Hepatocyte (in vitro differentiated cells): Measurements from ENCODE around the gene TNNC2. TPM values are rescaled to one million over a fixed set of nuclear protein-coding genes. Genes with fewer than 3 reads are reported as not detected.

Experiments
- DNase-seq: peaks from one replicate; pipeline ENCODE4 v3.0.0-alpha.2; 2016; ENCODE audit warnings: low spot score
- H2AFZ ChIP-seq: fragments of 200-600 bp; sonication (generic); 2 replicates; pipeline ENCODE4 v1.6.0; 2016; ENCODE audit warnings: antibody characterized with exemption, mild to moderate bottlenecking
- H3K27ac ChIP-seq: fragments of 200-600 bp; sonication (generic); 2 replicates; pipeline ENCODE4 v1.5.1; 2016; ENCODE audit warnings: mild to moderate bottlenecking
- H3K27me3 ChIP-seq: fragments of 200-600 bp; sonication (generic); 2 replicates; pipeline ENCODE4 v1.6.1; 2016
- H3K36me3 ChIP-seq: fragments of 200-600 bp; sonication (generic); replicated peaks from 2 replicates; pipeline ENCODE4 v1.5.1; 2016; ENCODE audit warnings: low read depth; ENCODE audit not compliant: insufficient read depth
- H3K4me1 ChIP-seq: fragments of 200-600 bp; sonication (generic); 2 replicates; pipeline ENCODE4 v1.5.1; 2016; ENCODE audit warnings: mild to moderate bottlenecking, moderate library complexity; ENCODE audit not compliant: insufficient read depth
- H3K4me2 ChIP-seq: fragments of 200-600 bp; sonication (generic); 2 replicates; pipeline ENCODE4 v1.6.0; 2016
- H3K4me3 ChIP-seq: fragments of 200-600 bp; sonication (generic); 2 replicates; pipeline ENCODE4 v1.5.1; 2016; ENCODE audit warnings: mild to moderate bottlenecking
- H3K79me2 ChIP-seq: fragments of 200-600 bp; sonication (generic); 2 replicates; pipeline ENCODE4 v1.6.0; 2017; ENCODE audit warnings: mild to moderate bottlenecking
- H3K9me2 ChIP-seq: fragments of 200-600 bp; sonication (generic); replicated peaks from 2 replicates; pipeline ENCODE4 v1.6.0; 2017; ENCODE audit warnings: mild to moderate bottlenecking; ENCODE audit not compliant: insufficient read depth
- H3K9me3 ChIP-seq: fragments of 200-600 bp; sonication (generic); 2 replicates; pipeline ENCODE4 v1.5.1; 2016; ENCODE audit warnings: low read depth, mild to moderate bottlenecking
- H4K20me1 ChIP-seq: fragments of 200-600 bp; sonication (generic); 2 replicates; pipeline ENCODE4 v1.6.0; 2016; ENCODE audit warnings: mild to moderate bottlenecking; ENCODE audit not compliant: insufficient read depth, poor library complexity, severe bottlenecking
- EZH2 ChIP-seq: fragments of 200-600 bp; sonication (generic); IDR thresholded peaks from 2 replicates; pipeline ENCODE4 v1.6.1; 2016; ENCODE audit warnings: antibody characterized with exemption, mild to moderate bottlenecking, borderline replicate concordance
- EZH2phosphoT487 ChIP-seq: fragments of 200-600 bp; sonication (generic); IDR thresholded peaks from one replicate; pipeline ENCODE4 v1.6.1; 2018; ENCODE audit warnings: antibody characterized with exemption, mild to moderate bottlenecking, low read depth, moderate library complexity; ENCODE audit not compliant: unreplicated experiment, severe bottlenecking
- WGBS: methylation state at CpG from one replicate; pipeline ENCODE4 v1.1.6; 2016; ENCODE audit warnings: low lambda C conversion rate; ENCODE audit errors: missing lambda C conversion rate; 5-methylcytosine and 5-hydroxymethylcytosine counted together
- polyA plus RNA-seq: library from polyadenylated mRNA; unstranded; fragments of >200 nt; fragmentation: Nextera tagmentation; extraction: Ambion mirVana; gene quantifications from 2 replicates; pipeline ENCODE4 v1.2.1, GENCODE V29; 2016
- total RNA-seq: library from RNA; depleted of rRNA; stranded (reverse); fragments of >200 nt; gene quantifications from 2 replicates; pipeline ENCODE4 v1.2.3, GENCODE V29; 2014
- TF ChIP-seq, protein P1 (sequence below): fragments of 200-600 bp; sonication (generic); IDR thresholded peaks from 2 replicates; pipeline ENCODE4 v1.5.1; 2016; ENCODE audit warnings: antibody characterized with exemption, mild to moderate bottlenecking; ENCODE audit not compliant: poor library complexity

The TNNC2 gene
- total and polyA plus RNA-seq, 2 experiments from 2014 or later: 0.51 to 0.63 TPM

GRCh38 chr20:45843506-45843905 lies 16.4 kb upstream of the TNNC2 start:
- TF ChIP-seq, protein P1, sequence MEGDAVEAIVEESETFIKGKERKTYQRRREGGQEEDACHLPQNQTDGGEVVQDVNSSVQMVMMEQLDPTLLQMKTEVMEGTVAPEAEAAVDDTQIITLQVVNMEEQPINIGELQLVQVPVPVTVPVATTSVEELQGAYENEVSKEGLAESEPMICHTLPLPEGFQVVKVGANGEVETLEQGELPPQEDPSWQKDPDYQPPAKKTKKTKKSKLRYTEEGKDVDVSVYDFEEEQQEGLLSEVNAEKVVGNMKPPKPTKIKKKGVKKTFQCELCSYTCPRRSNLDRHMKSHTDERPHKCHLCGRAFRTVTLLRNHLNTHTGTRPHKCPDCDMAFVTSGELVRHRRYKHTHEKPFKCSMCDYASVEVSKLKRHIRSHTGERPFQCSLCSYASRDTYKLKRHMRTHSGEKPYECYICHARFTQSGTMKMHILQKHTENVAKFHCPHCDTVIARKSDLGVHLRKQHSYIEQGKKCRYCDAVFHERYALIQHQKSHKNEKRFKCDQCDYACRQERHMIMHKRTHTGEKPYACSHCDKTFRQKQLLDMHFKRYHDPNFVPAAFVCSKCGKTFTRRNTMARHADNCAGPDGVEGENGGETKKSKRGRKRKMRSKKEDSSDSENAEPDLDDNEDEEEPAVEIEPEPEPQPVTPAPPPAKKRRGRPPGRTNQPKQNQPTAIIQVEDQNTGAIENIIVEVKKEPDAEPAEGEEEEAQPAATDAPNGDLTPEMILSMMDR: no peak
- TF ChIP-seq EZH2phosphoT487 (no peak), EZH2 (no peak)
- DNase-seq: no peak
- peaks cover under 1% of the 10 kb centered on the region for H3K79me2 ChIP-seq
- WGBS: 92% methylated on average over 14 of the region's 14 CpGs
- no peaks in the 10 kb centered on the region for H3K4me1 ChIP-seq
- H4K20me1 ChIP-seq: no peaks in the 10 kb centered on the region
- H3K36me3 ChIP-seq: no peaks in the 10 kb centered on the region
- no peak overlapping the region for H2AFZ ChIP-seq
- H3K27me3 ChIP-seq: no peaks in the 10 kb centered on the region
- no peaks in the 10 kb centered on the region for H3K9me3 ChIP-seq
- H3K9me2 ChIP-seq: no peaks in the 10 kb centered on the region
- H3K4me2 ChIP-seq: no peak overlapping the region
- H3K4me3 ChIP-seq: no peak overlapping the region
- no peak overlapping the region for H3K27ac ChIP-seq

- H3K4me1 ChIP-seq: no peaks in the 10 kb centered on the region
- no peak for TF ChIP-seq EZH2phosphoT487
- no peak for TF ChIP-seq EZH2
- TF ChIP-seq, protein P1: no peak
- no peak overlapping the region for H3K4me3 ChIP-seq
- H4K20me1 ChIP-seq: no peaks in the 10 kb centered on the region
- H3K36me3 ChIP-seq: no peaks in the 10 kb centered on the region
- no peaks in the 10 kb centered on the region for H3K9me2 ChIP-seq
- H3K79me2 ChIP-seq: peaks cover 4% of the 10 kb centered on the region
- H3K27ac ChIP-seq: no peak overlapping the region
- H2AFZ ChIP-seq: no peak overlapping the region
- H3K4me2 ChIP-seq: no peak overlapping the region
- 85% methylated on average over 5 of the region's 5 CpGs for WGBS
- H3K27me3 ChIP-seq: no peaks in the 10 kb centered on the region
- no peaks in the 10 kb centered on the region for H3K9me3 ChIP-seq
- DNase-seq: no peak
Measured at GRCh38 chr20:45842169-45842812, 15.2 kb upstream of the TNNC2 start.

DNA sequence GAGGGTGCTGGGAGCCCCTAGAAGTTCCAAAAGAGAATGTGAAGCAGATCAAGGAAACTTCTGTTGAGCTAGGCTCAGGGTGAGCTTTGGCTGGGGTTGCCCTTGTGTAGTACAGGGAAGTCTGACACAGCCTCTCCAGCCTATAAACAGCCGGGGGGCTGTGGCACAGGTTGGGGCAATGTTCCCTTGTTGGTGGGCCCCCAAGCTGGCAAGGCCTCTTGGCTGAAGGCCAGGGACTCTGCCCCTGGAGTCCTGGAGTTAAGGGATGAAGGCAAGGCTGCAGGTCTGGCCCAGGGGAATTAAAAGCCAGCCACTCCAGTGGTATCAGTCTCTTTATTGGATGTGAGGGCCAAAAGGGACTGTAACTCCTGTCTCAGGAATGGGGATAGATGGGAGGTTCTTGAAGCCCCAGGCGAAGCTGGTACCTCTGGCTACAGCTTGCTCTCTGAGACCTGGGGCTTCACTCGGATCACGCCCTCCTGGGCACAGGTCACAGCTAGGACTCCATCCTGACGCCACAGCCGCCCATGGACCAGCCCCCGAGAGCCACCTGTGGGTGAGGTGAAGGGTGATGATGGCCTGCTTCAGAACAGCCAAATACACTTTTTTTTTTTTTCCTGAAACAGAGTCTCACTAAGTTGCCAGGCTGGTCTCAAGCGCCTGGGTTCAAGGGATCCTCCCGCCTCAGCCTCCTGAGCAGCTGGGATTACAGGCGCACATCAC lies 14.5 kb upstream of the TNNC2 start:
- Histone ChIP-seq H3K9me3 (no peaks in the 10 kb centered on the region), H4K20me1 (no peaks in the 10 kb centered on the region), H3K4me1 (peaks cover 3% of the 10 kb centered on the region), H3K27ac (no peak overlapping the region), H3K27me3 (no peaks in the 10 kb centered on the region), H3K4me2 (no peak overlapping the region), H3K36me3 (no peaks in the 10 kb centered on the region), H2AFZ (no peak overlapping the region), H3K4me3 (no peak overlapping the region), H3K9me2 (no peaks in the 10 kb centered on the region), H3K79me2 (peaks cover 4% of the 10 kb centered on the region)
- DNase-seq: no peak
- 94% methylated on average over 10 of the region's 10 CpGs for WGBS
- TF ChIP-seq, protein P1: no peak
- TF ChIP-seq EZH2: no peak
- TF ChIP-seq EZH2phosphoT487: no peak
